ENCODE data around the gene VSX2.

DNA sequence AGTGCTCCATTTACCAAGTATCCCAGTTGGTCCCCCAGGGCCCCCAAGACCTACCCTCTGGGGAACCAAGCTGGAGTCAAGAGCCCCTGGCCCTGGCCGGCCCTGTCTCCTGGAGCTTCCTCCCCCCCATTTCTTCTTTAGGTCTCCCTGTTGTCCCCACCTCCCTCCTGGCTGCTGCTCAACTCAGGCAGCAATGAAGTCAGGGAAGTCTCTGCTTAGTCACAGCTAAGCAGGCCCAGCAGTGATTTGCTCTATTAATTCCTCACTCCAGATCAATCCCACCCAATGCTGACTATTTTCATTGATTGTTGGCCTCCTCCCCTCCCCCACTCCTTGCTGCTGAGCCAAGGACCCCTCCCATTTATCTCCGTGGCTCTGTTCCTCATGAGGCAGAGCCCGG lies 28.3 kb downstream of the VSX2 start:
- TF ChIP-seq NRF1 (IDR thresholded peaks at IDR 0.05; ENCODE audit: low read depth, low read length) (no peak), RXRA (IDR thresholded peaks at IDR 0.05; ENCODE audit: borderline replicate concordance, low read depth) (no peak)

Measured in SK-N-SH (cell line).